Astrocyte of the cerebellum (primary cell): Measurements from ENCODE around the gene UNC13D.

Source experiments
- DNase-seq: peaks from one replicate; pipeline ENCODE4 v3.0.0-alpha.2; 2011; ENCODE audit warnings: low read depth
- H3K4me3 ChIP-seq: 2 replicates; pipeline ENCODE4 v1.5.1; 2011; ENCODE audit warnings: mild to moderate bottlenecking, low read depth, low read length, moderate library complexity
- in situ Hi-C: cut with HindIII; loops from 2 replicates; pipeline ENCODE4 v1.10.0; 2017; ENCODE audit warnings: low sequenced_read_pairs
- TF ChIP-seq, protein P1 (sequence below): IDR thresholded peaks from 2 replicates; pipeline ENCODE4 v1.5.1; 2012; ENCODE audit warnings: low read length, low read depth, moderate library complexity, mild to moderate bottlenecking; ENCODE audit errors: missing control alignments

The UNC13D gene

DNA sequence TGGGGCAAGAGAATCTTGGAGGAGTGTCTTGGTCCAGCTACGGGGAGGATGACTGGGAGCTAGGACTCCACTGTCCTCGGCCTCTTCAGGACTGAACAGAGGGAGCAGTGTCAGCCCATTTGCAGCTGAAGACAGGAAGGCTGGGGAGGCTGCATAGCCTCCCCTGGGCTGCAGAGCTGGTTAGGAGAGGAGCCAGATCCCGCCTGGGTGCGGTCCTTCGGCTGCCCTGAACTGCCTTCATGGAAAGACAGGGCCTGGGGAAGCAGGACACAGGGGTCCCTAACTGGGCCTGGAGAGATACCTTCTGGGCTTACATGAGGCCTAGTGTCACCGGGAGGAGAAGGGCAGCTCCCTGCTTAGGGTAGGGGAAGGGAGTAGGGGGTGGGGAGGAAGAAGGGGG lies 26.6 kb downstream of the UNC13D start:
- in situ Hi-C loops, result no loop called here
- H3K4me3 ChIP-seq, result no peak overlapping the region
- TF ChIP-seq, protein P1, sequence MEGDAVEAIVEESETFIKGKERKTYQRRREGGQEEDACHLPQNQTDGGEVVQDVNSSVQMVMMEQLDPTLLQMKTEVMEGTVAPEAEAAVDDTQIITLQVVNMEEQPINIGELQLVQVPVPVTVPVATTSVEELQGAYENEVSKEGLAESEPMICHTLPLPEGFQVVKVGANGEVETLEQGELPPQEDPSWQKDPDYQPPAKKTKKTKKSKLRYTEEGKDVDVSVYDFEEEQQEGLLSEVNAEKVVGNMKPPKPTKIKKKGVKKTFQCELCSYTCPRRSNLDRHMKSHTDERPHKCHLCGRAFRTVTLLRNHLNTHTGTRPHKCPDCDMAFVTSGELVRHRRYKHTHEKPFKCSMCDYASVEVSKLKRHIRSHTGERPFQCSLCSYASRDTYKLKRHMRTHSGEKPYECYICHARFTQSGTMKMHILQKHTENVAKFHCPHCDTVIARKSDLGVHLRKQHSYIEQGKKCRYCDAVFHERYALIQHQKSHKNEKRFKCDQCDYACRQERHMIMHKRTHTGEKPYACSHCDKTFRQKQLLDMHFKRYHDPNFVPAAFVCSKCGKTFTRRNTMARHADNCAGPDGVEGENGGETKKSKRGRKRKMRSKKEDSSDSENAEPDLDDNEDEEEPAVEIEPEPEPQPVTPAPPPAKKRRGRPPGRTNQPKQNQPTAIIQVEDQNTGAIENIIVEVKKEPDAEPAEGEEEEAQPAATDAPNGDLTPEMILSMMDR, result no peak
- no peak for DNase-seq

DNA sequence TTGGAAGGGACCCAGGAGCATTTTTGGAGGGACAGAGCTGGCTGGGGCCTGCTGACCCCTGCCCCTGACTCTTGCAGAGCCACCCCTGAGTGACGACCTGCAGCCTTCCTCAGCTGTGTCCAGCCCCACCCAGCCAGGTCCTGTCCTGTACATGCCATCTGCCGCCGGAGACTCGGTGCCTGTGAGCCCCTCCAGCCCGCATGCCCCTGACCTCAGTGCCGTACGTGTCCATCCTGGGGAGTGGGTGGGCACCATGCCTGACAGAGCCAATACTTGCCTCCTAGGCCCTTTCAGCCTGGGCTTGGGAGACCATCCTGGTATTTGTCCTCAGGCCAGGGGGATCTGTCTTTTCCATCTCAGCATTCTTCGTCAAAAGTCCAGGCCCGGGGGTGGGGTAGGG lies 27.5 kb downstream of the UNC13D start:
- TF ChIP-seq, protein P1, result no peak
- in situ Hi-C loops, result no loop called here
- no peak overlapping the region for H3K4me3 ChIP-seq
- no peak for DNase-seq

DNA sequence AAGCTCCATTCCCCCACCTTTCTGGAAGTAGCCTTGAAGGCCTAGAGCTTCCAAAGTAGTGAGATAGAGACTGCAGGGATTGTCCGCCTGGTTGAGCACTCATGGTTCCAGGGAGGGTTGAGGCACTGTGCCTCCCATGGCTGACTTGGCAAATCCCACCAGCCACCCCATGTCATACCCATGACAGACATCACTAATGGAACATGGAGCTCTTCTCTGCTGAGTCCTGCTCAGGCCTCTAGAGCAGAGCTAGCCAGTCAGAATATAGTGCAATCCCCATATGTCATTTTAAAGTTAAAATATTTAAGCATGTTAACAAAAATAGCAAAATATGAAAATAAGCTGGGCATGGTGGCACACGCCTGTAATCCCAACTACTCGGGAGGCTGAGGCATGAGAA lies 28.8 kb downstream of the UNC13D start:
- DNase-seq, result no peak
- in situ Hi-C loops, result no loop called here
- no peak overlapping the region for H3K4me3 ChIP-seq
- TF ChIP-seq, protein P1, result no peak

DNA sequence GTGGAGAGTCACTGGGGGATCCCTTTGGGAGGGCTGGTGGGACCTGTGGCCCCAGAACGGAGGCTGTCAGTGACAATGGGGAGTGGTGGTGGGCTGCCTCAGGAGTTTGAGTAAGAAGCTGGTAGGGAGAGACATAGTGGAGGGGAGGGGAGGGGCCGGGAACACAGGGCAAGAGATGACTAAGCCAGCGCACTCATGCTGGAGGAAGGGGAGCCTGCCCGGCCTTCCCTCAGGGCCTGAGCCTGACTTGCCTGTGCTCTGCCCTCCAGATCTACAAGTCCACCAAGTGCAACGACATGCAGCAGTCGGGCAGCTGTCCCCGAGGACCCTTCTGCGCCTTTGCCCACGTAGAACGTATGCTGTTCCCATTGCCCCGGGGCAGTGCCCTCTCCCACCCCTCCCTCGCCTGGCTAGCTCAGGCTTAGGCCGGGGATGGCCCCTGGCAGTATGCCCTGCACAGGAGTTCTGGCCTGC lies 29.3 kb downstream of the UNC13D start:
- TF ChIP-seq, protein P1, result no peak
- peak; percentile 26 for DNase-seq
- in situ Hi-C loops, result no loop called here
- H3K4me3 ChIP-seq, result no peak overlapping the region

DNA sequence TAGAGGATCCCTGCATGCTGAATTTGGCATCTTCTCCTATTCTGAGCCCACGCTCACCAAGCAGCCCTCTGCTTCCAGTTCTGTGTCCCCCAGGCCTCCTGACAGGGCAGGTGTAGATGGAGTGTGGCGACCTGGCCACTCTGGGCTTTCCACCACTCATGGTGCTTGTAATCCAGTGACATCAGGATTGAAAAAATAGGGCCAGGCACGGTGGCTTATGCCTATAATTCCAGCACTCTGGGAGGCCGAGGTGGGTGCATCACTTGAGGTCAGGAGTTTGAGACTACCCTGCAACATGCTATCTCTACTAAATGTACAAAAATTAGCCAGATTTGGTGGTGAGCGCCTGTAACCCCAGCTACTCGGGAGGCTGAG lies 30.2 kb downstream of the UNC13D start:
- in situ Hi-C loops, result no loop called here
- no peak for DNase-seq
- TF ChIP-seq, protein P1, result no peak

DNA sequence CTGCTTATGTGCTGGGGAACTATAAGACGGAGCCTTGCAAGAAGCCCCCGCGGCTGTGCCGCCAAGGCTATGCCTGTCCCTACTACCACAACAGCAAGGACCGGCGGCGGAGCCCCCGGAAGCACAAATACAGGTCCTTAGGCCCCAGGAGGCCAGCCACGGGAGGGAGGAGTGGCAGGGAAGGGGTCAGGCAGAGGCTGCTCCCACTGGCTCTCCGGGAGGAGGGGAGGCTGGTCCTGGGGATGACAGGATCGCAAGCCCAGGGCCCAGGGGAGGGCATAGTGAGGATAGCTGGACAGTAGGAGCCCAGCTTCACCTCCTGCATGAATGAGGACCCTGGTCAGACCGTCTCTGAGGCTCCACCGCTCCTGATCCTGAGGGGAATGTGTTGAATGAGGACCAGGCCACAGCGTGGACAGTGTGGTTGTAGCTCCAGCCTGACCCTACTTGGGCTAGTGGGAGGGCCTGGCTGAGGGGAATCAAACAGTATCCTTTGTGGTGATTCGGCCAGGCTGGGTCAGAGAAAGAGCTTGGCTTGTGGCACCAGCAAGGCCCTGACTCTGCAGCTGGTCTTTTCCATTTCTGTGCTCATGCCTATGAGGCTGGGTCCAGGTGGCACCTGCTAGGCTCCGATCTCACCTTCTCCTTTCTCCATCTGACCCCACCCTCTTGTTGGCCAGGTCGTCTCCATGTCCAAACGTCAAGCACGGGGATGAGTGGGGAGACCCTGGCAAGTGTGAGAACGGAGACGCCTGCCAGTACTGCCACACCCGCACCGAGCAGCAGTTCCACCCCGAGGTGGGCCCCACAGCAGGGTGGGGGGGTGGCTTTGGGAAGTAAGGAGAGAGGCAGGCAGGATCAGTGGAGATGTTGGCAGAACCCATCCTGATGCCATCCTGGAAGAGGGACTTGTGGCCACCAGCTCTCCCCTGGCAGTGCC lies 30.9 kb downstream of the UNC13D start:
- in situ Hi-C loops, result no loop called here
- H3K4me3 ChIP-seq, result no peak overlapping the region
- no peak for DNase-seq
- TF ChIP-seq, protein P1, result no peak

More for the DNA sequence above, 30.2 kb downstream of the UNC13D start:
- H3K4me3 ChIP-seq, result no peak overlapping the region
